GM13976 (cell line): Measurements from ENCODE around the gene CCR6.

Source experiments
- DNase-seq: peaks from one replicate; pipeline ENCODE4 v3.0.0; 2012; ENCODE audit warnings: low spot score
- CTCF ChIP-seq: IDR thresholded peaks from 2 replicates; pipeline ENCODE4 v1.5.1; 2012; ENCODE audit warnings: borderline replicate concordance, mild to moderate bottlenecking; ENCODE audit not compliant: insufficient read depth; ENCODE audit errors: extremely low read depth, missing control alignments, control extremely low read depth
- in situ Hi-C: fragments of 300-500 bp; cut with MboI; formaldehyde crosslinking; loops from one replicate; pipeline ENCODE4 v1.12.0; 2022; ENCODE audit warnings: low sequenced_read_pairs, mixed read lengths, inconsistent platforms; ENCODE audit not compliant: unreplicated experiment

Gene CCR6

GRCh38 chr6:167118839-167119238 is 4.1 kb upstream of the CCR6 start:
- no peak for TF ChIP-seq CTCF
- no peak for DNase-seq
- in situ Hi-C loops = no loop called here

GRCh38 chr6:167119670-167120582 is 3.0 kb upstream of the CCR6 start:
- peak; percentile 25 for TF ChIP-seq CTCF
- DNase-seq = no peak
- in situ Hi-C loops = no loop called here

GRCh38 chr6:167120583-167120903 is 2.4 kb upstream of the CCR6 start:
- in situ Hi-C loops = no loop called here
- TF ChIP-seq CTCF = no peak

GRCh38 chr6:167121335-167121841 is 1.5 kb upstream of the CCR6 start:
- no peak for TF ChIP-seq CTCF
- DNase-seq = no peak
- in situ Hi-C loops = no loop called here

More at GRCh38 chr6:167120583-167120903, 2.4 kb upstream of the CCR6 start:
- DNase-seq = no peak

- DNase-seq = no peak
- in situ Hi-C loops = no loop called here
- no peak for TF ChIP-seq CTCF
Measured at GRCh38 chr6:167122041-167122826, 662 bp upstream of the CCR6 start.

DNA sequence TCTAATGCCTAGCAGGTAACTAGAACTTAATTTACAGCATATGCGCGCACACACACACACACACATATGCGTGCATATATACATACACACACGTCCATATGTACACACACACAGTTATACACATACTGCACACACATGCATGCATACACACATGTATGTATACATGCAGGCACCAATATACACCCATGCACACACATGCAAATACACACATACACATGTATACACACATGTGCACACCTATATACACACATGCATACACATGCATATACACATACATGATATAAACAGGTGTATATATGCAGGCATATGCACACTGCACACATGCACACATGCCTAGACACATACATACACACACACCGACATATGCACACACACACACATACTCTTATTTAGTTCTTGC is 1.9 kb downstream of the CCR6 start:
- no peak for DNase-seq
- no peak for TF ChIP-seq CTCF
- in situ Hi-C loops = no loop called here
